DND-41 (cell line): ENCODE measurements around the gene PLCD1.

Experiments used
- CTCF ChIP-seq: IDR thresholded peaks from 2 replicates; pipeline ENCODE4 v1.5.1; 2012; ENCODE audit warnings: borderline replicate concordance, low read length, moderate library complexity, mild to moderate bottlenecking; ENCODE audit not compliant: poor library complexity, severe bottlenecking; ENCODE audit errors: extremely low read depth
- EZH2 ChIP-seq: IDR thresholded peaks from 3 replicates; pipeline ENCODE4 v1.6.1; 2012; ENCODE audit warnings: borderline replicate concordance, low read depth, mild to moderate bottlenecking, moderate library complexity, low read length, inconsistent platforms; ENCODE audit not compliant: severe bottlenecking

- TF ChIP-seq CTCF (no peak), EZH2 (no peak)
These were observed 44.8 kb downstream of the PLCD1 start for GRCh38 chr3:37984596-37984995.
